GM18868 (cell line): ENCODE data around the gene PCTP.

ENCODE experiments used
- ATAC-seq: cut with Tn5 transposase; IDR thresholded peaks from one replicate; pipeline ENCODE4 v1.9.1; 2021; ENCODE audit warnings: mild to moderate bottlenecking, moderate library complexity; ENCODE audit not compliant: unreplicated experiment

Gene PCTP

DNA sequence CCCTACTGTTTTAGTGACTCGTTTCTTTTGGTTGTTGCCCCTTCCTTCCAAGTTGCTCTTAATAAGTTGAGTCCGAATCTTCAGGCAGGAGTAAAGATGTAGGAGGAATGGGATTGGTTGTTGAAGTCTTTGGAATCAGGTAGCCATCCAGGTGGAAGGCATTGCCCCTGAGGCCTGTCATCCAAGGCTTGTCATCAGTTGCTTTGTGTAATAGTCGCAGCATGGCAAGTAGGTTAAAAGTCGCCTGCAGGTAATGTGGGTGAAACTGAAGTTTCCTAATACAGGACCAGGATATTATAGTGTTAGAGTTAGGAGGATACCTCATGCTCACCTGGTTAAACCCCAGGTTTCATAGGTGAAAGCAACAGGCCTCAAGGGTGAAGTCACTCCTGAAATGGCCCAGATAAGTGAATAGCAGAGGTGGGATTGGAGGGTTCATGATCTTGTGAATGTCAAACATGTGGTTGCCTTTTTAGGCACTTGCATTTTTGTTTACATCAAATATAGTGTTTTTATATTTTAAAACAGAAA lies 934 bp downstream of the PCTP start:
- no peak for ATAC-seq

DNA sequence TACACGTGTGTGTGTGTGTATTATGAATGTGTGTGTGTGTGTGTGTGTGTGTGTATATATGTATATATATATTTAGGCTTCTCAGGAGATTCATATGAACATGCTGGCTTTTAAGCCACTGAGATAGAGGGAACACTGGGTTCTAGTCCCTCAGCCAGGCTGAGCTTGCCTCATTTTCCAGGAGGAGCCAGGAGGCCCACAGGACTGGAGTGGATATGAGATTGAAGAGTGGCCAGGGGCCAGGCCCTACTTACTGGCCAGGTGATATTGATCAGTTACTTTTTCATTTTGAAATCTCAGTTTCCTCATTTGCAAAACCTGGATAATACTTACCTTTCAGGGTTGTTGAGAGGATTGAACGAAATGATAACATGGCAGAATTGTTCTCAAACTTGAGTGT lies 5.8 kb downstream of the PCTP start:
- ATAC-seq, result no peak

DNA sequence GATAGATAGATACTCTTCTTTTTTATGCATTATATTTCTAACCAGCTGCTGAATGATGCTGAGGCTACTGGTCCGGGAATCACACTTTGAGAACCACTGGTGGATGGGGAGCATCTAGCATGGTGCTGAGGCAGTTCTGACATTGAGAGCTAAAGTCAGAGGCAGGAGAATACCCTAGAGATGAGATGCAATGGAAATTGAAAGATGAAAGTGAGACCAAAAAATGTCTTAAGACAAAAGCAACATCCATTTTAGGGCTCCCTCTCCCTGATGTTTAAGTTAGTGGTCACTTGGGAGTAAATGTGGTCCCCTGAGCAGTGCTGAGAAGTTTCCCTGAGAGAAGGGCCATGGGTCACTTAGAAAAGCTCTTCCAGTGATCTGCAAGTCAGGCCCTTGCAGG lies 6.8 kb downstream of the PCTP start:
- ATAC-seq, result no peak

DNA sequence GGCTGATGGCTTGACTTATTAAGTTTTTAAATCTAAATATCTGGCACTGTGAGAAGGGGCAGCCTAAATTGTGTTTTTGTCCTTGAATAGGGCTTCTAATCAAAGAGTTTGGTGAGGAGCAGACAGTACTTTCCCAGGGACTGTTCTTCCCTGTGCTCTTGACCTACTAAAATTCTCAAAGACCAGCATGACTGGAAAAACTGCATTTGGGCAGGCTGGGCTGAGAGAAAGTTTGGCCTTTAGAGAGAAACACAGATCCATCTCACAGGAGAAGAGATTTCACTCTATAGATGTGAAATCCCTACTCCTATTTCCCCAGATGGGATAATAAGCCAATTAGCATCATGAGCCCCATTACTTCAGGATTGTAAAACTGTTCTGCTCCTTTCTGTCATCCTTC lies 7.3 kb downstream of the PCTP start:
- no peak for ATAC-seq

DNA sequence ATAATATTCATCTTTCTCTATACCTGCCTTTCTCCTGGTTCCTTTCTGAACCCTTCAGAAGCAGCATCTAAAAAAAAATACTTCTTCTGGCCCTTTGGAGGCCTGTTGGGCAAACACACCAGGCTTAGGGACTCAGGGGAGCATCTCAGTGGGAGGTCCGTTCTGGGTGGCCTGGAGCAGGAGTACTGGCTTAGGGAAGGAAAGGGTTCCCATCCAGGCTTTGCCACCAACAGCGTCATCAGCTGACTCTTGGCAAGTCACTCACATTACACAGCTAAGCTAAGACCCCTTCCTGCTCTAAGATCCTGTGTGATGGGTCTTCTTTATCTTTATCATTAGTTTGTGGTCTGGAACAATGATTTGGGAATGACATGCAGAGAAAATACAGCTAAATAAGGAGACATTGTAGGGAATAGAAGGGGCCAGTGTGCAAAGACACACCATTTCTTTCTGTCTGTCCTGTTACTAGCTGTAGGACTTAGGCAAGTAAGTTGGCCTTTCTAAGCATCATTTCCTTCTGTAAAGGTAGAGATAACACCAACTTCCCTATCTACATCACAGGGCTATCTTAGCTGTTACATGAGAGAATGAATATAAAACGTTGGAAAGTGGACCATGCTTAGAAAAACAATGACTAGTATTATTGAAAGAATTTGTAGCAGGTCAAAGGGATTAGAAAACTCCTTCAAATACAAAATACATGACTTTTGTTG lies 9.9 kb downstream of the PCTP start:
- no peak for ATAC-seq

DNA sequence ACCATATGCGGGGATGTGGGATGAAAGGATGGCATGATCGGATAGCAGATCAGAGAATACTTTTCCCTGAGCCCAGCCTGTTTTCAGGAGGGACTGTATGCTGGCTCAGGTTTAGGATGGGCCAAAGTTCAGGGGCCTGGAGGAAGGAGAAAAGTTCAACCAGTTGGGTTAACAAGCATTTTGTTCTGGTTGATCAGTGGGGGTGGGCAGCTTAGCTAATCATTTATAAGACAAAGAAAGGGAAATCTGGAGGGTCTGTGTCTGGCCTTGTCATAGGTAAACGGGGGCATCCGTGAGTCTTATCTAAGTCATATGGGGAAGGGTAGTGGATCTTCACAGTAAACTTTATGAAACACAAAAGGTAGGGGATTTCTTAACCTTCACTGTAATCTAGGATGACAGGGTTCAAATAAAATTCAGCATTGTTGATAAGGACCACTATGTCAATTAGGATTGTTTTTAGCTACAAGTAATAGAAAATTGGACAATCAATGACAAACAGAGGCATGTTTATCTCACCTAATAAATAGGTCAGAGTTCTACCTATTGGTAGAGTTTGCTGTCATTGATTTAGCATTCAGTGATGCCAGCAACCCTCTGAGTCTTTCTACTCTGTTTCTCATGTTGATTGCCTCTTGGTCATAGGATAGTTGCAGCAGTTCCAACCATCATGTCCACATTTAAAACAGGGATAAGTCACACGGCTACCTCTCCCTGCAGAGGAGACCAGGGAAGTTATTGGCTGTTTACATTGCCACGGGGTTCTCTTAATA lies 11.4 kb downstream of the PCTP start:
- ATAC-seq, result no peak

DNA sequence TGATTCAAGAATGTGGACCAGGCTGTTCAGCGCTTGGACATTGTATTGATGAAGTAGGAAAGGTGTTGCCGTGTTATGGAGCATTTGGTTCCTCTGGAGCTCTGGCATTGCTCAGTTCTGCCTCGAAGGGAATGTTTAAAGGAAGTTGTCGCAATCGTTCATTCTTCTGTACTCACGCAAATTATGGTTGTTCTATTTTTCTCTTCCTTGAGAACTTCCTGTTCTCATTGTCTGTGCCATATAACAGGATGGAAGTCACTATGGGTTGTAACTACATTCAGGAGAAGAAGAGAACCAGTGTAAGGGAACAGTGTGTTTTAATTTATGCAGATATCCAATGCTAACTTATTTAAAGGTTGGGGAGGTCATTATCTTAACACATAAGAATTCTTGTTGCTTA lies 13.0 kb downstream of the PCTP start:
- ATAC-seq, result no peak

DNA sequence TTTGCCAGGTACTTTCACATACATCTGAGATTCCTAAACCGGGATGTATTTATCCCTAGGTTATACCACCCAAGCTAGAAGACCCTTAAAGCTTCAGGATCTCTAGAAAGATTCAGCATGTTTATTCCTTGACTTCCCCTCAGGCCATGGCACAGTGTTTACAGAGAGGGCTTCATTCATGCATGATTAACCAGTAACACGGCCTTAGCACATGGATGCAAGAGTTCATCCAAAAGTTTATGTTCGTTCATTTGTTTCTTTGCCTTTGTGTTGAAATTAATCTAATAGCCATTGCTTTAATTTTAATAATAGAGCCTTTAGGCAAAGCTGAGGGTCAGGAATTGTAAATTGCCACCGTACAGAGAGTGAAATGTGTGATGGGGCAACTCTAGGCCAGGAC lies 13.8 kb downstream of the PCTP start:
- no peak for ATAC-seq

DNA sequence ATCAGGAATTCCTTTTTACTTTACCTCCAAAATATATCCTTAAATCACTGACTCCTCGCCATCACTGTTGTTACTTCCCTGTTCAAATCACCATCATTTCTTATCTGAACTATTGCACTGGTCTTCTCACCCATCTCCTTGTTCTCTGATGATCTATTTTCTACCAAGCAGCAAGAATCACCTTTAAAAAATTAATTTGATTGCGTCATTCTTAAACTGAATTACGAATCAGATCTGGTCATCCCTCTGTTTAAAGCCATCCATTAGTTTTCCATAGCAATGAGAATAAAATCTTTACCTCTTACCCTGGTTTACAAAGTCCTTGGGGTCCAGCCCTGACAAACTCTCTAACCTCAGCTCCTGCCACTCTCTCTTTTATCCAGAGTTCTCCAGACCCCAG lies 14.6 kb downstream of the PCTP start:
- ATAC-seq, result no peak

DNA sequence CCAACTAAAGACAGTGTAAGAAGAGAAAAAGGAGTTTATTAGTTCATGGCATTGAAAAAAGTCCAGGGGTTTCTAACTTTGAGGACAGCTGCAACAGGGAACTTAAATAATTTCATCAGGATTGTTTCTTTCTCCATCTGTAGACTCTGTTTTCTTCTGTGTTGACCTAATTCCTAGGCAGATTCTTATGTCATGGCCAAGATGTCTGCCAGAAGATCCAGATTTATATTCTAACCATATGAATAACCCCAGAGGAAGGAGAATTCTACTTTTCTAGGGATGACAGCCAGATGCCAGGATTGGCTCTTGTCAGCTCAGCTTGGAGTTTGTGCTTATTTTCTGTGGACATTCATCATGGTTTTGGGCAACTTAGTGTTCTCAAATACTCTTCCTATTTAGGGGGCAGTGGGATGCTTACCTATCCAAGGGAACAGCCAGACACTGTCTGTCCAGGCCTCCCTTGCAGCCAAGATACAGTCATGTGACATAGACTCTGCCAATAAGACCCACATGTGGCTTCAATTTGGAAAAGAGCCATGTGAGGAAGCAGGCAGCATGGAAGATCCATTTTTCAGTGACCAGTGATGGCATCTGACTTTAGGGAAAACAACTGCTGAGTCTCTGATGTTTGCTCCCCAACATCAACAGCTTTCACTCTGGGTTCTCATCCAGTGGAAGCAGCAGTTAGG lies 18.2 kb downstream of the PCTP start:
- ATAC-seq, result no peak

DNA sequence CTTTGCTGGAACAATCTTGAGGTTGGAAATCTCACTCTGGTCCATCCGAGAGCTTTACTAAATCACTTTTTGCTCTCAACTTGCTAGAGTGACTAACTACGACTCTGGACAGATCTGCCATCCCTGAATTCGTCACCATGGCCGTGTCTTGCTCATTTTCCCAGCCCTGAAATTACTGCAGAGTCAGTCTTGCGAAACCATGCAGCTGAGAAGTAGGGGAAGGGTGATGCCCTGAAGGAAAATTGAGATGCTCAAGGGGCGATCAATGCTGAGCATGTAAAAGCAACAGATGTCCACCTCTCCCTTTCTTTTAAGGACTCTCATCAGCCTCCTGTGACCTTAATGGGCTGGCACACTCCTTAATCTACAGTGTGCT lies 18.8 kb downstream of the PCTP start:
- no peak for ATAC-seq

DNA sequence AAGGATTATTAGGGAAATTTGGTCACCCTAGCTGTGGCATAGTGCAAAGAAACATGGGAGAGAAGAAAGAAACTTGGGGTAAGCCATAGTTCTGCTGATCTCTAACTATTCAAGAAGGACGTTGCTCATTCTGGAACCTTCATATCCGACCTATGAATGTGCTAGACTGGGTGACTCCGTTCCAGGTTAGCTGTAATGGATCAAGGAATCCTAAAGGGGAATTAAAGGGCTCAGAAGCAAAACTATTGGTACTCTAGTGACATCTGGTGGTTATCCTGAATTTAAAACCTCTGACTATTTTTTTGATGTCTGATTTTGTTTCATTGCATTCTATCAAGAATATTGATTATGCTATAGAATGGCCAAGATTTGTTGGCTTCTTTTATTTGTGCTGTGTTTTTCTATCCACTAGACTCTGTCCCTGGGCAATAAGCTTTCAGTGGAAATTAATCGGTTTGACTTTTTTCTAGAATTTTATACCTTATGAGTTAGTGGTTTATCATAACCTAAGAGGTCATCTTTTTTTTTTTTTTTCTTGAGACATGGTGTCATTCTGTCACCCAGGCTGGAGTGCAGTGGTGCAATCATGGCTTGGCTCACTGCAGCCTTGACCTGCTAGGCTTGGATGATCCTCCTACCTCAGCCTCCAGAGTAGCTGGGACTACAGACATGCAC lies 19.5 kb downstream of the PCTP start:
- no peak for ATAC-seq

DNA sequence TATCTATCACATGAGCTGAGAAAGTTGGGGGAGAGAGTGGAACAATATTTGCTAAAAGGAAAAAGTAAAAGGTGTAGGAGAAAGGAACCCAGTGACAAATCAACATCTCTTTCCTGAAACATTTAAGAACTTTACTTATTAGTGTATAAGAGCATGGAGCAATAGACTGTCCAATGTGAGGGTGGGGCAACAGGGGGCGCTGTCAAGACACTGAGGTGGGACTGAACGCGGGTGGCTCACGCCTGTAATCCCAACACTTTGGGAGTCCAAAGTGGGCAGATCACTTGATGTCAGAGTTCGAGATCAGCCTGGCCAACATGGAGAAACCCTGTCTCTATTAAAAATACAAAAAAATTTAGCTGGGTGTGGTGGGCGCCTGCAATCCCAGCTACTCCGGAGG lies 21.2 kb downstream of the PCTP start:
- ATAC-seq, result no peak

DNA sequence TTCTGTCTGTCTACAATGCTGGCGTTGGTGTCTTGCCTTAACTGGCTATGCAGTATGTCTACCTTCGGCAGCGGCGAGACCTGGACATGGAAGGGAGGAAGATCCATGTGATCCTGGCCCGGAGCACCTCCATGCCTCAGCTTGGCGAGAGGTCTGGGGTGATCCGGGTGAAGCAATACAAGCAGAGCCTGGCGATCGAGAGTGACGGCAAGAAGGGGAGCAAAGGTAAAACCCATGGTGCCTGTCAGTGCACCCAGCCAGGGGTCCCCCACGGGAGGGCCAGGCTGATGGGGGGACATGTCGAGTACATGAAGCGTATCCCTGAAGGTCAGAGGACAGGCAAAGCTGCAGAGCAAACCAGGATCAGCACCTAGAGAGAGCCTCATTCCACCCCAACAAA lies 22.8 kb downstream of the PCTP start:
- no peak for ATAC-seq

DNA sequence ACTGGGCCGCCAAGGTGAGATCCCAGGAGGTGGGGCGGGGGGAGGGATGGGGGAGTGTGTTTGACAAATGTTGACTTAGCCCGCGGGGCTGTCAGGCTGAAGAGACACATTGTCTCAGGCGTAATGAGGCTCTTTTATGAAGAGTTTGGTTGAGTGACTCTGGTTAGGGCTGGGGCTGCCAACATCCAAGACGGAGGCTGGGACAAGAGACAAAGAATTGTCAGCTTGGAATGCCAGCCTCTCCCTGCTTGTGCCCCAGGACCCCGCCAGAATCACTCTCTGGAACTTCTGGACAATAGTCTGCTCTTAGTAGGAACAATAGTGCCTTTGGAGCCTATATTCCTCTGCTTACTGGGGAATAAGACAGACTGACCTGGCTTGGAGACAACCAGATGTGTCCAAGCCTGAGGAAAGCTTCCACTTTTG lies 24.0 kb downstream of the PCTP start:
- no peak for ATAC-seq

DNA sequence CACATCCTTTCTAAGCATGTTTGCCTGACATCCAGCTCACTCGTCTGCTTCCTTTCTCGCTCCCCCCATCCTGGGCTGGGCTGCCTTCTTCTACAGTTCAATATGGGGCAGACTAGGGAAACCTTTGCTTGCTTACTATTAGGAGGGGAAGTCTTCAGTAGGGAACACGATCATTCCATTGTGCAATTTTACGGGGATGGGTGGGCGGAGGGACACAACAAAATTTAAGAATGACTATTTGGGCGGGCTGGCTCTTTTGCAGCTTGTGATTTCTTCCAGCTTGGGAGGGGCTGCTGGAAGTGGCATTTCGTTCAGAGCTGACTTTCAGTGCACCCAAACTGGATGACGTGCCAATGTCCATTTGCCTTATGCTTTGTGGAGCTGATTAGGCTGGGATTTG lies 25.4 kb downstream of the PCTP start:
- no peak for ATAC-seq

DNA sequence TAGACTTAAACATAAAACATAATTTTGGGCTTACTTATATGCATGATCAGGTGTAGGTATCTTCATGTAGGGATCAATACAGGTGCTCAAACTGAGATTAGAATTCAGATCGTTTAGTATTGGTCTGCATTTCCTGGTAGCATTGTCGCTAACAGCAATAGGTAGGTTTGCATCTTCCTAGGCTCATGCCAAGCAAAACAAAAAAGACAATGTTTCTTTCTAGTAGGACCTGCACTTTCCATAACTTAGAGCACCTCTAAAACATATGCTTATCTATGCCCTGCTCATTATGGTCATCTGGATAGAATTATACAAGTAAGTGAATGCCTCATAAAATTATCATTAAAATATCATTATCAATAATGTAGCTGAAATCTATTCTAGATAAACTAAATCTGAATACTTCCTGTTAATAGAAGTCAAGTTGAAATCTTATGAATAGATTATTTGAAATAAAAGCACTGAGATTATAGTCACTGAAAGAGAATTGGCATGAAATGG lies 26.7 kb downstream of the PCTP start:
- no peak for ATAC-seq

DNA sequence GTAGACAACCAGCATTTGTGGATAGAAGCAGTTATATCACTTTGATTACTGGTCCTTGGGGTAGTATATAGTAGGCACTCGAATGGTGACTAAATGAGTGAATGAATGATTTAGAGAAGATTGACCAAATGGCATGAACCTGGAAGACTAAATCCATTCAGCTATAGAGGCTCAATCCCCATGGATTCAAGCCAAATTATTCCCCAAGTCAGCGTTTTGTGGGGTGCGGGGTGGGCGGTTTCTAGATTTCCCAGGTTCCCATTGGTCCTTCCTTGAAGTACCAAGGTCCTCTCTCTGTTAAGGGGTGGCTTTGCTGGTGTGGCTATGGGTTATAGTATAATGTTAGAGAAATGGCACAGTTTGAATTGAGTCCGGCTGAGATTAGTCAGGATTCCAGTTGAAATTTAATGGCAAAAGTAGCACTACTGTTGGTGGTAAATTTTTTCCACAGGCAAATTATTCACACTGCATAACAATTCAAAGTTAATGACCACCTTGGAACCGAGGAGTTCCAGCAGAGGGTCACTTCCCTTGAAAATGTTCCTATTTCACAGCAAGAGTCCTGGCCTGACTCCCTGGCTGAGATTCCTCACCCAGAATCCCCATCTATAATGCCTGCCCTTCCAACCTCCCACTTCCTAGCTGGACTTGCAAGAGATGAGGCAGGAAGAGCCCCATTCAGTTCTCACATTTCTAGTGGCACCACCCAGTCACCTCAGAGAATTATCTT lies 27.7 kb downstream of the PCTP start:
- no peak for ATAC-seq

DNA sequence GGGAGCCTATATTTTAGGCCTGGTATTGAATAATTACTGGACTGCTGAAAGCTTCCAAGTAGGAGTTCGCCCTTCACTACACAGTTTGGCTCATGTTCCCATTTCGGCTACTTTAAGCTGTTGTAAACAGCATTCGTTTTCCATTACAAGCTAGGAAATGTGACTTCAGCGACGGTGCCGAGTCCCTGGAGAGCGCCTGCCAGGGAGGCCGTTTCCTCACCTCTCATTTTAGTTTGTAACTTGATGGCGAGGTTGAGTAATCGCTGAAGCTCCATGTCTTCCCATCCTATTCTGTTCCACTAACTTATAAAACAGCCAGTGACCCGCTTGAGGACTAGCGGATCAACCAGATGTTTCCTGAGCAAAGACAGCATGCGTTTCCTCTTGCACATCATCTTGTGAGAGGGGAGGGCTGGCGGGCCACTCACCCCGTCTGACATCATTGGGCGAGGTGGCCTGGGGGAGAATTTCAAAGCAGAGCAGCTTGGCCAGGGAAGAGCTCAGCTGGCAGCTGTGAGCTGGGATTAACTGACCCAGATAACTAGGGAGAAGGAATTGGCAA lies 32.9 kb downstream of the PCTP start:
- ATAC-seq, result no peak

DNA sequence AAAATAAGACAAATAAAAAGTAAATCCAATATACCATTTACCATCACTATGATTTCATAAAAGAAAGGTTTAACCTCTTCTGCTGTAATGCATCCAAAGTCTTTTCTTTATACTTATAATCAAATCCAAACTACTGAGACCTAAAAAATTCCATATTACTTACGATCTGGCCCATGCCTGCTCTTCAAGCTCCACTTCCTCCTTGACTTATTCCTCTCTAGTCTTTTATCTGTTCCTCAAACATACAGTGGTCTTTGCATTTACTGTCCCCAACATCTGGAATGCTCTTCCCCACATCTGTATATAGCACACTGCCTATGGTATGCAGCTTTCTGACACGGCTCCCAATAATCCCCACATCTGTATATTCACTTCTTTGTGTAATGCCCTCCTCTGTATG lies 33.8 kb downstream of the PCTP start:
- no peak for ATAC-seq
